ENCODE measurements around the gene SPINK1.
A peak's percentile ranks its signal among the peaks of the same experiment; 100 is the strongest.
"Not testable (repeated sequence)": the region's sequence is repeated elsewhere in the genome, so short reads cannot be mapped to it uniquely, and the experiment has no call there.

The SPINK1 gene

DNA sequence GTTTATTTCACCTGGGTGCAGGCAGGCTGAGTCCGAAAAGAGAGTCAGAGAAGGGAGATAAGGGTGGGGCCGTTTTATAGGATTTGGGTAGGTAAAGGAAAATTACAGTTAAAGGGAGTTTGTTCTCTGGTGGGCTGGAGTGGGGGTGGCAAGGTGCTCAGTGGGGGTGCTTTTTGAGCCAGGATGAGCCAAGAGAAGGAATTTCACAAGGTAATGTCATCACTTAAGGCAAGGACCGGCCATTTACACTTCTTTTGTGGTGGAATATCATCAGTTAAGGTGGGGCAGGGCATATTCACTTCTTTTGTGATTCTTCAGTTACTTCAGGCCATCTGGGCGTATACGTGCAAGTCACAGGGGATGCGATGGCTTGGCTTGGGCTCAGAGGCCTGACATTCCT is 38.4 kb upstream of the SPINK1 start:
- DNase-seq (ENCODE audit: extremely low spot score); CTCF ChIA-PET; POLR2A ChIA-PET: not testable (repeated sequence)

DNA sequence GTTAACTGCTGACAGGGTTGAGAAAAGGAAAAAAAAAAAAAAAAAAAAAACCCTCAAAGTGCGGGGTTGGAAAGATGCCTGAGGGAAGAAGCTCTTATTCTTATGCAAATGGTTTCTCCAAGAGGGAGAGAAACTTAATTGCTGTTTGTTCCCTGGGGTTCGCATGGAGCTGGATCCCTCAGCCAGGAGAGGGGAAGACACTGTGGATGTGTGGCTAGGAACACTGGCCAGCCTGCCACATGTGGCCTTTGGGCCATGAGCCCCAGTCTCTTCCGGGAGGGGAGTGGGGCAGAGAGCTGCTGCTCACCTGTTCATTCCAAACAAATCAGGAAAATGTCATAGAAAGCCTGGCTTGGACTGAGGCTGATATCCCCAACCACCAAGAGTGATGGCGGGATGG is 37.6 kb upstream of the SPINK1 start:
- ChIA-PET POLR2A (no interaction called here), CTCF (no interaction called here)
- DNase-seq (ENCODE audit: extremely low spot score): no peak

DNA sequence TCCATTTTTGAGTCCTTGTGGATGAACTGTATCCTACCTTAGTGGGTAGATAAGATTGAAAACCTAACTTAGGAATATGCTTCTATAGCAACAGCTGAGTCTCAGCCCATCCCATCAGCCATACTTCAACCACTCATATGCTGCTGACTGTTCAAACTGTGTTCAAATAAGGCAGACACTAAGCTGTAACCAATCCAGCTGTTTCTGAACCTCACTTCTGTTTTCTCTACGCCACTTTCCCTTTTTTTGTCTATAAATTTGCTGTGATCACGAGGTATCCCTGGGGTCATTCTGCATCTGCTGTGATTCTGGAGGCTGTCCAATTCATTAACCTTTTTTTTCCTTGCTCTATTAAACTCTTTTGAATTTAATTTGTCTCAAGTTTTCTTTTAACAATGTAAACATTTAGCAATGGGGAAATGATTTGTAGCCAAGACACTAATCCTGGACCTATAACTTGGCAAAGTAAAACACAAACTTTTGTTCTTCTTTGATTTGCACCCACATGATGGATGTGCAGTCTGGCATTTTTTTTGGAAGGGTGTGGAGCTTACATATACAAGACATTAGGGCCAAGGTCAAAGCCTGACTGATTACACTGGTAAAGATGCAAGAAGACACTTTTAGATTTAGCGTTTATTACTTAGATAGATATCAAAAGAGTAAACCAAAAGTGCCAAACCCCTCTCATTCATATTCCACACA is 32.1 kb upstream of the SPINK1 start:
- ChIA-PET POLR2A (no interaction called here), CTCF (no interaction called here)
- DNase-seq (ENCODE audit: extremely low spot score): no peak
- TF ChIP-seq ARNT (IDR thresholded peaks at IDR 0.05) (no peak), TARDBP (IDR thresholded peaks at IDR 0.05) (no peak), ELF4 (IDR thresholded peaks at IDR 0.05) (no peak), LEF1 (IDR thresholded peaks at IDR 0.05; ENCODE audit: borderline replicate concordance) (no peak), BHLHE40 (IDR thresholded peaks at IDR 0.05; ENCODE audit: borderline replicate concordance) (no peak), CTBP1 (IDR thresholded peaks at IDR 0.05; ENCODE audit: borderline replicate concordance) (no peak), SUZ12 (IDR thresholded peaks at IDR 0.05) (no peak), FOXM1 (IDR thresholded peaks at IDR 0.05; ENCODE audit: borderline replicate concordance) (no peak)

More for the DNA sequence above, 37.6 kb upstream of the SPINK1 start:
- no peak for TF ChIP-seq TARDBP (IDR thresholded peaks at IDR 0.05)

DNA sequence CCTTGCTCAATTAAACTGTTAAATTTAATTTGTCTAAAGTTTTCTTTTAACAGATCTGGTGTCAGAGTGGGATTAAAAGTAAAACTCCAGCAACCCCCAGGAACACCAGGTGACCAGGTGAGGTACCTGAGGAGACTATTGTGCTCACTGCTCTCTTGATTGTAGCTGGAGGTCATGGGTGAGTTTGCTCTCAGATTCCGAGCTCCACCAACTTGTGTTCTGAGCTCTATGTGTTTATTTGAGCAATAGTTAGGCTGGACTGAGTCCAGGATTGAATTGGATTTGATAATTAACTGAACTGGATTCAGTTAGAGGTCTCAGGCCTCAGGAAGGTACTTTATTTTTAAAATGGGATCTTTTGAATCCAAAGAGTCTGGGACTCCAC is 29.2 kb upstream of the SPINK1 start:
- TF ChIP-seq ARNT (IDR thresholded peaks at IDR 0.05) (no peak), ZNF384 (IDR thresholded peaks at IDR 0.05) (no peak), LEF1 (IDR thresholded peaks at IDR 0.05; ENCODE audit: borderline replicate concordance) (no peak), NFRKB (IDR thresholded peaks at IDR 0.05) (no peak), CTBP1 (IDR thresholded peaks at IDR 0.05; ENCODE audit: borderline replicate concordance) (no peak), SP1 (IDR thresholded peaks at IDR 0.05) (no peak), ELF4 (IDR thresholded peaks at IDR 0.05) (no peak), TARDBP (IDR thresholded peaks at IDR 0.05) (no peak), FOXK2 (IDR thresholded peaks at IDR 0.05) (no peak)
- no peak for DNase-seq (ENCODE audit: extremely low spot score)
- ChIA-PET CTCF (no interaction called here), POLR2A (no interaction called here)

DNA sequence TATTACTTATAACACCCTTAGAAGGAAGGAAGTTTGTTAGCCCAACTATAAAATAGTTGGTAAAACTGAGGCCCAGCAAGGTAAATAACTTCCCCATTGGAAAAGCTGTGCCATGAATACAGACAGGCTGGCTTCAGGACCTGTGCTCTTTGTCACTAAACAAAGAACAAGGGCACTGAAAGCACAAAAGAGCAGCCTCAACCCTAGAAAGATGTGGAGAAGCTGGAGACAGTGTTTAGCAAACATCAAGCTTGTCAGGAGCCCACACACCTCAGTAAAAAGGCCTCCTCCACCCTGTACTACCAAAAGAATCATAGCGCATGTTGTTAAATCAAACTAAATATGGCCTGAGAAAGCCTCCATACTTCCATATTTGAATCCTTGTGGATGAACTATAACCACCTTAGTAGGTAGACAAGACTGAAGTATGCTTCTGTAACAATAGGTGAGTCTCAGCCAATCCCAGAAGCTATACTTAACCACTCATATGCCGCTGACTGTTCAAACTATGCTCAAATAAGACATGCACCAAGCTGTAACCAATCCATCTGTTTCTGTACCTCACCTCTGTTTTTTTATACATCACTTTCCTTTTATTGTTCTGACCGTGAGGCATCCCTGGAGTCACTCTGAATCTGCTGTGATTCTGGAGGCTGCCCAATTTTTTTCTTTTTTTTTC is 28.6 kb upstream of the SPINK1 start:
- TF ChIP-seq CTBP1 (IDR thresholded peaks at IDR 0.05; ENCODE audit: borderline replicate concordance) (no peak), FOXA1 (IDR thresholded peaks at IDR 0.05) (no peak), TARDBP (IDR thresholded peaks at IDR 0.05) (no peak), ARNT (IDR thresholded peaks at IDR 0.05) (no peak), L3MBTL2 (conservative IDR thresholded peaks at IDR 0.05) (no peak), SP1 (IDR thresholded peaks at IDR 0.05) (no peak), LEF1 (IDR thresholded peaks at IDR 0.05; ENCODE audit: borderline replicate concordance) (no peak), BHLHE40 (IDR thresholded peaks at IDR 0.05; ENCODE audit: borderline replicate concordance) (no peak)
- ChIA-PET POLR2A (no interaction called here), CTCF (no interaction called here)
- no peak for DNase-seq (ENCODE audit: extremely low spot score)

DNA sequence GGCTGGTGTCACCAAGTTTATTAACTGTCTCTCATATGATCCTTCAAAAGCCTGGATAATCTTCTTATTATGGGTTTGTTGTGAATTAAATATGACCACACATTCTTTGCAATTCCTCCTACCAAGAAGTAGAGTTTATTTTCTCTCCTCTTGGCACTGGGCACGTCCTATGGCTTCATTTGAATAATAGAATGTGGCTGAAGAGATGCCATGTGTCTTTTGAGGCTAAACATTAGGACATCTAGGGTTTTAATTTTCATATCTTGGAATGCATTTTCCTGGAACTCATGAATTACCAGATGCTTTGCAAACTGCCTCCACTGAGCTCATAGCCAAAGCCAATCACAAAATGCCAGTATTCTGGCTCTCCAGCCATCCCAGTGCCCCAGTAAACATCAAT is 27.1 kb upstream of the SPINK1 start:
- ChIA-PET POLR2A (no interaction called here), CTCF (no interaction called here)
- DNase-seq (ENCODE audit: extremely low spot score): no peak
- TF ChIP-seq LEF1 (IDR thresholded peaks at IDR 0.05; ENCODE audit: borderline replicate concordance): no peak
- no peak for TF ChIP-seq NFRKB (IDR thresholded peaks at IDR 0.05)
- TF ChIP-seq, protein P1, sequence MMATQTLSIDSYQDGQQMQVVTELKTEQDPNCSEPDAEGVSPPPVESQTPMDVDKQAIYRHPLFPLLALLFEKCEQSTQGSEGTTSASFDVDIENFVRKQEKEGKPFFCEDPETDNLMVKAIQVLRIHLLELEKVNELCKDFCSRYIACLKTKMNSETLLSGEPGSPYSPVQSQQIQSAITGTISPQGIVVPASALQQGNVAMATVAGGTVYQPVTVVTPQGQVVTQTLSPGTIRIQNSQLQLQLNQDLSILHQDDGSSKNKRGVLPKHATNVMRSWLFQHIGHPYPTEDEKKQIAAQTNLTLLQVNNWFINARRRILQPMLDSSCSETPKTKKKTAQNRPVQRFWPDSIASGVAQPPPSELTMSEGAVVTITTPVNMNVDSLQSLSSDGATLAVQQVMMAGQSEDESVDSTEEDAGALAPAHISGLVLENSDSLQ (IDR thresholded peaks at IDR 0.05): no peak
- no peak for TF ChIP-seq CTBP1 (IDR thresholded peaks at IDR 0.05; ENCODE audit: borderline replicate concordance)
- no peak for TF ChIP-seq SUZ12 (IDR thresholded peaks at IDR 0.05)
- no peak for TF ChIP-seq TARDBP (IDR thresholded peaks at IDR 0.05)
- TF ChIP-seq FOXA1 (IDR thresholded peaks at IDR 0.05): no peak
- TF ChIP-seq ARNT (IDR thresholded peaks at IDR 0.05): no peak
- no peak for TF ChIP-seq FOXM1 (IDR thresholded peaks at IDR 0.05; ENCODE audit: borderline replicate concordance)
- TF ChIP-seq FOXK2 (IDR thresholded peaks at IDR 0.05): no peak
- no peak for TF ChIP-seq HDGF (IDR thresholded peaks at IDR 0.05; ENCODE audit: borderline replicate concordance)
- TF ChIP-seq BHLHE40 (IDR thresholded peaks at IDR 0.05; ENCODE audit: borderline replicate concordance): no peak
- no peak for TF ChIP-seq L3MBTL2 (conservative IDR thresholded peaks at IDR 0.05)

DNA sequence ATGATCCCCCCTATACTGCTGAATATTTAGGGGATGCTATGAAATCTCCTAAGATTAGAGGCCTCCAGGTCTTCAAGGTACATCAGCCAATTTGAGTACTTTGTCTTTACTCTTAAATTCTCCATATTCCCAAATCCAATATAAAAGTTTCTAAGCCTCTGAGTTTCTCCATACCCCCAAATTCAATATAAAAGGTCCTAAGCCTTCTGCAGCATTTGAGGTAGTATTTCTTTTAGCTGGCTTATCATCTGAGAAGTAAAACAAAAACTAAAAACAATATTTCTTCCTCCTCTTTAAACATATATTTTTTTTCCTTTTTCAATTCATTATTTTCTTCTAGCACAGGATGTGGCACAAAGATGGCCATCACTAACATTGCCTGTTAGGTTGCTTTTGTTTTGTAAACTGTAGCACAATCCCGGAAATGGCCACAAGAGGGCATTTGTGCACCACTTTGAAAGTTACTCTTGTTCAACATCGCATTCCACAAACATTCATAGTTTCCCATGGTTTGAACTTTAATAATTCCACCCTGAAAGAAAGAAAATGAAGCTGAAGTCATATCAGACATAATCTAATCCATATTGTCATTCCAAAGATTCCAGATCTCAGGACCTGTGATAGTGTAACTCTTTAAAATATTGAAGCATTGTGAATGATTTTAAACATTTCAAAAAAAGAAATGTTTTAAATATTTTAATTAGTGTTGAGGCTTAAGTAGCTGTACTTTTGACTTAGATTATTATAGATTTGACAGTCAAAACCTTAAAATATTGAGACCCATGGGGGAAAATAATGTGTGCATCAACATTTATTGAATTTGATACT is 26.0 kb upstream of the SPINK1 start:
- DNase-seq (ENCODE audit: extremely low spot score): peak; percentile 49
- CTCF ChIA-PET: interaction anchor here (1.0 kb wide), 1 partner anchor 12 kb away, joined by 4 read pairs; no protein-coding TSS in a partner anchor
- TF ChIP-seq ELF4 (IDR thresholded peaks at IDR 0.05) (no peak), FOXK2 (IDR thresholded peaks at IDR 0.05) (no peak), LEF1 (IDR thresholded peaks at IDR 0.05; ENCODE audit: borderline replicate concordance) (no peak), L3MBTL2 (conservative IDR thresholded peaks at IDR 0.05) (no peak), FOXM1 (IDR thresholded peaks at IDR 0.05; ENCODE audit: borderline replicate concordance) (no peak), SP1 (IDR thresholded peaks at IDR 0.05) (no peak), ARNT (IDR thresholded peaks at IDR 0.05) (no peak), FOXA1 (IDR thresholded peaks at IDR 0.05) (no peak), TARDBP (IDR thresholded peaks at IDR 0.05) (no peak), CTBP1 (IDR thresholded peaks at IDR 0.05; ENCODE audit: borderline replicate concordance) (no peak), BHLHE40 (IDR thresholded peaks at IDR 0.05; ENCODE audit: borderline replicate concordance) (no peak), NFRKB (IDR thresholded peaks at IDR 0.05) (no peak), SUZ12 (IDR thresholded peaks at IDR 0.05) (no peak), HDGF (IDR thresholded peaks at IDR 0.05; ENCODE audit: borderline replicate concordance) (no peak), ZNF384 (IDR thresholded peaks at IDR 0.05) (no peak)
- TF ChIP-seq, protein P1 (IDR thresholded peaks at IDR 0.05): no peak
- POLR2A ChIA-PET: no interaction called here
